ENCODE data around the gene ST8SIA5.

The ST8SIA5 gene

GRCh38 chr18:46660957-46661749 lies 95.7 kb downstream of the ST8SIA5 start:
- no peak for TF ChIP-seq CTCF (IDR thresholded peaks at IDR 0.05; ENCODE audit: low read depth, low read length, missing control alignments)
- DNase-seq (ENCODE audit: low read depth) = no peak
- H3K4me3 ChIP-seq (ENCODE audit: low read depth, low read length) = no peak overlapping the region
- in situ Hi-C loops (cut with HindIII; ENCODE audit: low sequenced_read_pairs) = no loop called here

DNA sequence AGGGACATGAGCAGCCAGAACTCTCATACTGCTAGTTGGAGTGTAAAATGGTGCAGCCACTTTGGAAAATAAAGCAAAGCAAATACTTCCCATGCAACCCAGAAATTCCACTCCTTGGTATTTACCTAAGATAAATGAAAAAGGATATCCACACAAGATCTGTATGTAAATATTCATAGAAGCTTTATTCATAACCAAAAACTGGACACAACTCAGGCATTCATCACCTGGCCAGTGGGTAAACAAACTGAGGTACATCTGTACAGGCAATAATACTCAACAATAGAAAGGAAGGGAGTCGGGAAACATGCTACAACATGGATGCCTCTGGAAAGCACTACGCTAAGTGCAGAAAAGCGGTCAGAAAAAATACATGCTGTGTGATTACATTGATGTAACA lies 97.4 kb downstream of the ST8SIA5 start:
- in situ Hi-C loops (cut with HindIII; ENCODE audit: low sequenced_read_pairs) = no loop called here
- H3K4me3 ChIP-seq (ENCODE audit: low read depth, low read length) = no peak overlapping the region
- no peak for DNase-seq (ENCODE audit: low read depth)
- no peak for TF ChIP-seq CTCF (IDR thresholded peaks at IDR 0.05; ENCODE audit: low read depth, low read length, missing control alignments)

- in situ Hi-C loops (cut with HindIII; ENCODE audit: low sequenced_read_pairs) = no loop called here
- no peak for DNase-seq (ENCODE audit: low read depth)
- no peak within 1 kb of the TSS for H3K4me3 ChIP-seq (ENCODE audit: low read depth, low read length)
- TF ChIP-seq CTCF (IDR thresholded peaks at IDR 0.05; ENCODE audit: low read depth, low read length, missing control alignments) = no peak
These were observed 99.5 kb downstream of the ST8SIA5 start, which contains the start of gene LOXHD1 for GRCh38 chr18:46657115-46657955. LOXHD1 (minus strand) TSS chr18:46657220; CDS start chr18:46657033, 187 bp downstream.

DNA sequence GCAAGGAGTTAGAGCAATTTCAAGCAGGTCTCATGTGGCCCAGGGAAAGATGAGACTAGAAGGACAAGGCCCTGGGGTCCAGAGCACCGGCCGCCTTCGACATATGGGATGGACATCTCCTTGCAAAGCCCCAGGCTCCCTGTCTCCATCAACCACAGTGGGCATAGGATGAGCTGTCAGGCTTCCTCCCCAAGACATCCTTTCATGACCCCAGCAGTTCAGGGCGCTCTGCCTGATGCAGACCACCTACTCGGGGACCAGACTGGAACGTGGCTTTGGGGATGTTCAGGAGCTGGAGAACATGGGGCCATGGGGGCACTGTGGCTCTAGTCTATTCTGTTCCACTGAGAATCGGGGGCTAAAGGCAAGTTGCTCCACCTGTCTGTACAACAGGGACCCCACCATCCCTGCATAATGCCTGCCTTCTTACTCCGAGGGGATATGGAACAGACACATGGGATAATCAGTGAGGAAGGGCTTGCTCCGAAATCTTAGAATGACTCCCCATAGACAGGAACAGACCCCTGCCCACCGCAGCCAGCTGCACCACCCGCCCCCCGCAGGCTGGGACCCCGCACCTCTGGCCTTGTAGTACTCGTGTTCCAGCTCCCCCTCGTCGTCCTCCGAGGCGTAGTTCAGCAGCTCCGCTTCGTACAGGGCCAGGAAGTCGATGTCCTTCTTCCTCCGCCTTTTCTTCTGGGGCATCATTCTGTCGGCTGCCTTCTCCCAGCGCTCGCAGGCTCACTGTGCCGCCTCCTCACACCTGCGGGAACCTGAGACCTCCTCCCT lies 100.3 kb downstream of the ST8SIA5 start:
- in situ Hi-C loops (cut with HindIII; ENCODE audit: low sequenced_read_pairs) = no loop called here
- no peak for TF ChIP-seq CTCF (IDR thresholded peaks at IDR 0.05; ENCODE audit: low read depth, low read length, missing control alignments)
- H3K4me3 ChIP-seq (ENCODE audit: low read depth, low read length) = no peak overlapping the region
- no peak for DNase-seq (ENCODE audit: low read depth)

GRCh38 chr18:46652372-46652771 lies 104.5 kb downstream of the ST8SIA5 start:
- H3K4me3 ChIP-seq (ENCODE audit: low read depth, low read length) = no peak overlapping the region
- in situ Hi-C loops (cut with HindIII; ENCODE audit: low sequenced_read_pairs) = no loop called here
- no peak for TF ChIP-seq CTCF (IDR thresholded peaks at IDR 0.05; ENCODE audit: low read depth, low read length, missing control alignments)
- no peak for DNase-seq (ENCODE audit: low read depth)

DNA sequence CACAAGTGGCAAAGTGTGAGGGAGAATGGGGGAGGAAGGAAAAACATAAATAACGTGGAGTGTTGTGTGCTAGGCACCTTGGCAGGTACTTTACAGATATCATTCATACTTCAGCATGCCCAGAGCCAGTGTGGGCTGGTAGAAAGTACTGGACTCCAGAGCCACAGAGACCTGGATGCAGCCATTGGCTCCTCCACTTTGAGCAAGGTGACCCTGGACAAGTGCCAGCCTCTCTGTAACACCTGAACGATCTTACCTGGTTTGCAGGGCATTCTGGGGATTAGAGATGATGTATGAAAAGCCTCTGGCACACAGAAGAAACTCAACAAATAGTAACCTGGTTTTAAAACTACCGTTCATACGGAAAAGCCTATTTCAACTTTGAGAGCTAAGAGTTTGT lies 106.2 kb downstream of the ST8SIA5 start:
- DNase-seq (ENCODE audit: low read depth) = no peak
- no peak for TF ChIP-seq CTCF (IDR thresholded peaks at IDR 0.05; ENCODE audit: low read depth, low read length, missing control alignments)
- no peak overlapping the region for H3K4me3 ChIP-seq (ENCODE audit: low read depth, low read length)
- in situ Hi-C loops (cut with HindIII; ENCODE audit: low sequenced_read_pairs) = no loop called here
